A549 treated with Hydrocortisone at 1 μM for 4 hours (cell line): ENCODE measurements around the gene POU6F2. TPM values are rescaled to one million over a fixed set of nuclear protein-coding genes. Genes with fewer than 3 reads are reported as not detected.

ENCODE experiments used
- total RNA-seq: library from RNA; stranded (reverse); fragments of 200-300 nt; extraction: Qiagen RNA extraction; gene quantifications from 5 replicates; pipeline ENCODE4 v1.2.3, GENCODE V29; 2022

The POU6F2 gene
- total RNA-seq, result not detected in 5 replicates

GRCh38 chr7:38977685-38978084 is at the start of gene POU6F2:
TSS of gene POU6F2 (plus strand) at chr7:38977909. CDS start at chr7:38977954, 45 bp downstream.

Other genes with a start within 250 kb of the POU6F2 start
- gene VPS41, start 68.7 kb upstream of the POU6F2 start, total RNA-seq, result 19.0 to 34.6 TPM (median 23.3 TPM) in 5 replicates